NT2/D1 (cell line): ENCODE measurements around the gene UNK.

Experiments
- YY1 ChIP-seq: IDR thresholded peaks from 2 replicates; pipeline ENCODE4 v1.6.1; 2011; ENCODE audit not compliant: insufficient read length, insufficient read depth
- ZNF274 ChIP-seq: IDR thresholded peaks from 2 replicates; pipeline ENCODE4 v1.6.1; 2011; ENCODE audit warnings: mild to moderate bottlenecking, low read depth, low read length

GRCh38 chr17:75742337-75742736 is 42.3 kb upstream of the UNK start:
- no peak for TF ChIP-seq ZNF274
- no peak for TF ChIP-seq YY1
